Neural cell (in vitro differentiated cells): Measurements from ENCODE around the gene ATF7. TPM values are rescaled to one million over a fixed set of nuclear protein-coding genes. Genes with fewer than 3 reads are reported as not detected.

Experiments used
- H2AFZ ChIP-seq: fragments of 200-600, 300-800 bp; sonication (generic), shearing (Covaris generic); 2 replicates; pipeline ENCODE4 v1.6.0; 2014; ENCODE audit warnings: low read depth, mild to moderate bottlenecking, antibody characterized with exemption, low read length, moderate library complexity
- H3F3A ChIP-seq: fragments of 200-600 bp; shearing (Covaris generic); 2 replicates; pipeline ENCODE4 v1.6.1; 2016; ENCODE audit warnings: mild to moderate bottlenecking, moderate library complexity, mixed read lengths, antibody characterized with exemption, low read length; ENCODE audit not compliant: insufficient read depth, poor library complexity, severe bottlenecking
- H3K27ac ChIP-seq: fragments of 200-600, 300-800 bp; sonication (generic), shearing (Covaris generic); 2 replicates; pipeline ENCODE4 v1.5.1; 2014; ENCODE audit warnings: mild to moderate bottlenecking, low read length, moderate library complexity
- H3K27me3 ChIP-seq: fragments of 300-800, 200-600 bp; sonication (generic), shearing (Covaris generic); 2 replicates; pipeline ENCODE4 v1.6.0; 2014; ENCODE audit warnings: mild to moderate bottlenecking, low read depth, low read length, moderate library complexity; ENCODE audit not compliant: insufficient read depth
- H3K36me3 ChIP-seq: fragments of 300-800, 200-600 bp; sonication (generic), shearing (Covaris generic); 2 replicates; pipeline ENCODE4 v1.5.1; 2014; ENCODE audit warnings: mild to moderate bottlenecking, antibody characterized with exemption, low read length, moderate library complexity; ENCODE audit not compliant: insufficient read depth
- H3K4me2 ChIP-seq: fragments of 300-800, 200-600 bp; sonication (generic), shearing (Covaris generic); 2 replicates; pipeline ENCODE4 v1.6.0; 2014; ENCODE audit warnings: mild to moderate bottlenecking, low read length
- H3K4me3 ChIP-seq: fragments of 300-800, 200-600 bp; sonication (generic), shearing (Covaris generic); 2 replicates; pipeline ENCODE4 v1.5.1; 2014; ENCODE audit warnings: mild to moderate bottlenecking, low read length, moderate library complexity
- H3K79me2 ChIP-seq: fragments of 200-600 bp; shearing (Covaris generic); replicated peaks from 2 replicates; pipeline ENCODE4 v1.6.0; 2014; ENCODE audit warnings: mild to moderate bottlenecking, low read length, moderate library complexity; ENCODE audit not compliant: insufficient read depth
- H3K9ac ChIP-seq: fragments of 300-800, 200-600 bp; sonication (generic), shearing (Covaris generic); 2 replicates; pipeline ENCODE4 v1.6.1; 2016; ENCODE audit warnings: mild to moderate bottlenecking, low read length, mixed read lengths
- H3K9me2 ChIP-seq: fragments of 200-600 bp; shearing (Covaris generic); 2 replicates; pipeline ENCODE4 v1.6.1; 2016; ENCODE audit warnings: mild to moderate bottlenecking, low read length, mixed read lengths; ENCODE audit not compliant: insufficient read depth
- H3K9me3 ChIP-seq: fragments of 200-600, 300-800 bp; sonication (generic), shearing (Covaris generic); 2 replicates; pipeline ENCODE4 v1.6.1; 2016; ENCODE audit warnings: mild to moderate bottlenecking, mixed run types, low read length, moderate library complexity, mixed read lengths
- H4K20me1 ChIP-seq: fragments of 200-600 bp; shearing (Covaris generic); 2 replicates; pipeline ENCODE4 v1.6.1; 2016; ENCODE audit warnings: mild to moderate bottlenecking, mixed run types; ENCODE audit not compliant: insufficient read depth
- EP300 ChIP-seq: fragments of 450-650 bp; conservative IDR thresholded peaks from 2 replicates; pipeline ENCODE4 v1.6.1; 2014; ENCODE audit warnings: antibody characterized with exemption, mild to moderate bottlenecking, moderate library complexity; ENCODE audit not compliant: poor library complexity, severe bottlenecking
- EZH2 ChIP-seq: fragments of 200-600, 300-800 bp; shearing (Covaris generic), sonication (generic); IDR thresholded peaks from 2 replicates; pipeline ENCODE4 v1.6.1; 2014; ENCODE audit warnings: antibody characterized with exemption, low read length, borderline replicate concordance, mild to moderate bottlenecking; ENCODE audit not compliant: insufficient read depth, poor library complexity, severe bottlenecking
- MXI1 ChIP-seq: fragments of 450-650 bp; conservative IDR thresholded peaks from 2 replicates; pipeline ENCODE4 v1.6.1; 2014; ENCODE audit warnings: antibody characterized with exemption, mild to moderate bottlenecking; ENCODE audit not compliant: poor library complexity, severe bottlenecking
- POLR2AphosphoS5 ChIP-seq: IDR thresholded peaks from 2 replicates; pipeline ENCODE4 v1.6.1; 2012
- RAD21 ChIP-seq: fragments of 450-650 bp; conservative IDR thresholded peaks from 2 replicates; pipeline ENCODE4 v1.6.1; 2014; ENCODE audit warnings: antibody characterized with exemption, mild to moderate bottlenecking, moderate library complexity
- SMC3 ChIP-seq: fragments of 450-650 bp; conservative IDR thresholded peaks from 2 replicates; pipeline ENCODE4 v1.6.1; 2014; ENCODE audit warnings: antibody characterized with exemption, mild to moderate bottlenecking, moderate library complexity; ENCODE audit not compliant: poor library complexity
- TAF1 ChIP-seq: IDR thresholded peaks from 2 replicates; pipeline ENCODE4 v1.6.1; 2012; ENCODE audit warnings: low read depth
- polyA plus RNA-seq: library from polyadenylated mRNA; depleted of rRNA; stranded (reverse); fragments of >200 nt; gene quantifications from 2 replicates; pipeline ENCODE4 v1.2.3, GENCODE V29; 2014
- TF ChIP-seq, protein P1 (sequence below): IDR thresholded peaks from 2 replicates; pipeline ENCODE4 v1.6.1; 2012; ENCODE audit warnings: borderline replicate concordance
- TF ChIP-seq, protein P2 (sequence below): fragments of 450-650 bp; IDR thresholded peaks from 2 replicates; pipeline ENCODE4 v1.5.1; 2014; ENCODE audit warnings: antibody characterized with exemption, mild to moderate bottlenecking, moderate library complexity; ENCODE audit not compliant: poor library complexity, severe bottlenecking

Gene ATF7
- polyA plus RNA-seq, 1 donor from 2014 or later = 6.3 TPM

- Histone ChIP-seq H3K9me3 (no peaks in the 10 kb centered on the region), H3K4me2 (no peak overlapping the region), H3K9ac (no peak overlapping the region), H3K4me3 (no peak overlapping the region), H3K79me2 (no peaks in the 10 kb centered on the region), H4K20me1 (no peaks in the 10 kb centered on the region), H3K27me3 (no peaks in the 10 kb centered on the region), H3F3A (no peaks in the 10 kb centered on the region), H3K27ac (no peak overlapping the region), H3K36me3 (no peaks in the 10 kb centered on the region), H2AFZ (no peak overlapping the region), H3K9me2 (no peaks in the 10 kb centered on the region)
- TF ChIP-seq RAD21 = no peak
- TF ChIP-seq, protein P1, sequence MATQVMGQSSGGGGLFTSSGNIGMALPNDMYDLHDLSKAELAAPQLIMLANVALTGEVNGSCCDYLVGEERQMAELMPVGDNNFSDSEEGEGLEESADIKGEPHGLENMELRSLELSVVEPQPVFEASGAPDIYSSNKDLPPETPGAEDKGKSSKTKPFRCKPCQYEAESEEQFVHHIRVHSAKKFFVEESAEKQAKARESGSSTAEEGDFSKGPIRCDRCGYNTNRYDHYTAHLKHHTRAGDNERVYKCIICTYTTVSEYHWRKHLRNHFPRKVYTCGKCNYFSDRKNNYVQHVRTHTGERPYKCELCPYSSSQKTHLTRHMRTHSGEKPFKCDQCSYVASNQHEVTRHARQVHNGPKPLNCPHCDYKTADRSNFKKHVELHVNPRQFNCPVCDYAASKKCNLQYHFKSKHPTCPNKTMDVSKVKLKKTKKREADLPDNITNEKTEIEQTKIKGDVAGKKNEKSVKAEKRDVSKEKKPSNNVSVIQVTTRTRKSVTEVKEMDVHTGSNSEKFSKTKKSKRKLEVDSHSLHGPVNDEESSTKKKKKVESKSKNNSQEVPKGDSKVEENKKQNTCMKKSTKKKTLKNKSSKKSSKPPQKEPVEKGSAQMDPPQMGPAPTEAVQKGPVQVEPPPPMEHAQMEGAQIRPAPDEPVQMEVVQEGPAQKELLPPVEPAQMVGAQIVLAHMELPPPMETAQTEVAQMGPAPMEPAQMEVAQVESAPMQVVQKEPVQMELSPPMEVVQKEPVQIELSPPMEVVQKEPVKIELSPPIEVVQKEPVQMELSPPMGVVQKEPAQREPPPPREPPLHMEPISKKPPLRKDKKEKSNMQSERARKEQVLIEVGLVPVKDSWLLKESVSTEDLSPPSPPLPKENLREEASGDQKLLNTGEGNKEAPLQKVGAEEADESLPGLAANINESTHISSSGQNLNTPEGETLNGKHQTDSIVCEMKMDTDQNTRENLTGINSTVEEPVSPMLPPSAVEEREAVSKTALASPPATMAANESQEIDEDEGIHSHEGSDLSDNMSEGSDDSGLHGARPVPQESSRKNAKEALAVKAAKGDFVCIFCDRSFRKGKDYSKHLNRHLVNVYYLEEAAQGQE = no peak
- no peak for TF ChIP-seq MXI1
- TF ChIP-seq, protein P2, sequence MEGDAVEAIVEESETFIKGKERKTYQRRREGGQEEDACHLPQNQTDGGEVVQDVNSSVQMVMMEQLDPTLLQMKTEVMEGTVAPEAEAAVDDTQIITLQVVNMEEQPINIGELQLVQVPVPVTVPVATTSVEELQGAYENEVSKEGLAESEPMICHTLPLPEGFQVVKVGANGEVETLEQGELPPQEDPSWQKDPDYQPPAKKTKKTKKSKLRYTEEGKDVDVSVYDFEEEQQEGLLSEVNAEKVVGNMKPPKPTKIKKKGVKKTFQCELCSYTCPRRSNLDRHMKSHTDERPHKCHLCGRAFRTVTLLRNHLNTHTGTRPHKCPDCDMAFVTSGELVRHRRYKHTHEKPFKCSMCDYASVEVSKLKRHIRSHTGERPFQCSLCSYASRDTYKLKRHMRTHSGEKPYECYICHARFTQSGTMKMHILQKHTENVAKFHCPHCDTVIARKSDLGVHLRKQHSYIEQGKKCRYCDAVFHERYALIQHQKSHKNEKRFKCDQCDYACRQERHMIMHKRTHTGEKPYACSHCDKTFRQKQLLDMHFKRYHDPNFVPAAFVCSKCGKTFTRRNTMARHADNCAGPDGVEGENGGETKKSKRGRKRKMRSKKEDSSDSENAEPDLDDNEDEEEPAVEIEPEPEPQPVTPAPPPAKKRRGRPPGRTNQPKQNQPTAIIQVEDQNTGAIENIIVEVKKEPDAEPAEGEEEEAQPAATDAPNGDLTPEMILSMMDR = no peak
- TF ChIP-seq POLR2AphosphoS5 = no peak
- no peak for TF ChIP-seq TAF1
- no peak for TF ChIP-seq EZH2
- TF ChIP-seq EP300 = no peak
- no peak for TF ChIP-seq SMC3
Observed at GRCh38 chr12:53575502-53576249, 50.5 kb downstream of the ATF7 start.

- no peak overlapping the region for H3K4me3 ChIP-seq
- no peak overlapping the region for H2AFZ ChIP-seq
- no peaks in the 10 kb centered on the region for H3K9me3 ChIP-seq
- H3K27me3 ChIP-seq = no peaks in the 10 kb centered on the region
- H3K79me2 ChIP-seq = no peaks in the 10 kb centered on the region
- H3K9me2 ChIP-seq = no peaks in the 10 kb centered on the region
- H3K4me2 ChIP-seq = no peak overlapping the region
- no peak overlapping the region for H3K27ac ChIP-seq
- H4K20me1 ChIP-seq = no peaks in the 10 kb centered on the region
- H3F3A ChIP-seq = no peaks in the 10 kb centered on the region
- no peak for TF ChIP-seq EZH2
- no peak for TF ChIP-seq MXI1
- no peak for TF ChIP-seq POLR2AphosphoS5
- no peak for TF ChIP-seq EP300
- TF ChIP-seq, protein P1 = no peak
- TF ChIP-seq, protein P2 = no peak
- TF ChIP-seq RAD21 = no peak
- TF ChIP-seq SMC3 = no peak
- no peak for TF ChIP-seq TAF1
- H3K36me3 ChIP-seq = no peaks in the 10 kb centered on the region
- no peak overlapping the region for H3K9ac ChIP-seq
Observed at GRCh38 chr12:53572134-53572758, 53.9 kb downstream of the ATF7 start.
